MM.1S (cell line): ENCODE results near the gene RNASE9.

Source experiments
- EZH2 ChIP-seq: fragments of 300-600 bp; sonication (generic); optimal IDR thresholded peaks from 2 replicates; pipeline ENCODE3; 2017; ENCODE audit warnings: low read depth, mild to moderate bottlenecking, antibody characterized with exemption, low read length, mixed read lengths
- TF ChIP-seq, protein P1 (sequence below): fragments of 300-600 bp; sonication (generic); IDR thresholded peaks from 2 replicates; pipeline ENCODE4 v1.5.1; 2016; ENCODE audit warnings: antibody characterized with exemption, low read length, mixed read lengths

DNA sequence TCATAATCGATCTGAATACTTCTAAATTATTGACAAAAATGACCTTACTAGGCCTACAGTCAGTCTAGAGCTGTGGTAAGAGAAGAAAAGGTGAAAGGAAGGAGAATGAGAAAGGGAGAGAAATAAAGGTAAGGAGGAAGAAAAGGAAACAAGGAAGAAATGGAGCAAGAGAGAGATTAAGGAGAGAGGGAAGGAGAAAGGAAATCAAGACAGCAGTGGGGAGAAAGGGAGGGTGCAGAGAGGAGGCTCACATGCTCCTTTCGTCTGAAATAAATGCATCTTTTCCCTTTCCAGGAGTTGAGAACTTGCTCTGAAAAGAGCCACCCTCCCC lies 3.7 kb downstream of the RNASE9 start:
- no peak for TF ChIP-seq EZH2
- TF ChIP-seq, protein P1, sequence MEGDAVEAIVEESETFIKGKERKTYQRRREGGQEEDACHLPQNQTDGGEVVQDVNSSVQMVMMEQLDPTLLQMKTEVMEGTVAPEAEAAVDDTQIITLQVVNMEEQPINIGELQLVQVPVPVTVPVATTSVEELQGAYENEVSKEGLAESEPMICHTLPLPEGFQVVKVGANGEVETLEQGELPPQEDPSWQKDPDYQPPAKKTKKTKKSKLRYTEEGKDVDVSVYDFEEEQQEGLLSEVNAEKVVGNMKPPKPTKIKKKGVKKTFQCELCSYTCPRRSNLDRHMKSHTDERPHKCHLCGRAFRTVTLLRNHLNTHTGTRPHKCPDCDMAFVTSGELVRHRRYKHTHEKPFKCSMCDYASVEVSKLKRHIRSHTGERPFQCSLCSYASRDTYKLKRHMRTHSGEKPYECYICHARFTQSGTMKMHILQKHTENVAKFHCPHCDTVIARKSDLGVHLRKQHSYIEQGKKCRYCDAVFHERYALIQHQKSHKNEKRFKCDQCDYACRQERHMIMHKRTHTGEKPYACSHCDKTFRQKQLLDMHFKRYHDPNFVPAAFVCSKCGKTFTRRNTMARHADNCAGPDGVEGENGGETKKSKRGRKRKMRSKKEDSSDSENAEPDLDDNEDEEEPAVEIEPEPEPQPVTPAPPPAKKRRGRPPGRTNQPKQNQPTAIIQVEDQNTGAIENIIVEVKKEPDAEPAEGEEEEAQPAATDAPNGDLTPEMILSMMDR = no peak
